HG02884 (cell line): ENCODE measurements around the gene KLHL10.

Source experiments
- ATAC-seq: cut with Tn5 transposase; IDR thresholded peaks from one replicate; pipeline ENCODE4 v1.9.1; 2021; ENCODE audit warnings: mild to moderate bottlenecking, moderate library complexity; ENCODE audit not compliant: unreplicated experiment

KLHL10 gene

DNA sequence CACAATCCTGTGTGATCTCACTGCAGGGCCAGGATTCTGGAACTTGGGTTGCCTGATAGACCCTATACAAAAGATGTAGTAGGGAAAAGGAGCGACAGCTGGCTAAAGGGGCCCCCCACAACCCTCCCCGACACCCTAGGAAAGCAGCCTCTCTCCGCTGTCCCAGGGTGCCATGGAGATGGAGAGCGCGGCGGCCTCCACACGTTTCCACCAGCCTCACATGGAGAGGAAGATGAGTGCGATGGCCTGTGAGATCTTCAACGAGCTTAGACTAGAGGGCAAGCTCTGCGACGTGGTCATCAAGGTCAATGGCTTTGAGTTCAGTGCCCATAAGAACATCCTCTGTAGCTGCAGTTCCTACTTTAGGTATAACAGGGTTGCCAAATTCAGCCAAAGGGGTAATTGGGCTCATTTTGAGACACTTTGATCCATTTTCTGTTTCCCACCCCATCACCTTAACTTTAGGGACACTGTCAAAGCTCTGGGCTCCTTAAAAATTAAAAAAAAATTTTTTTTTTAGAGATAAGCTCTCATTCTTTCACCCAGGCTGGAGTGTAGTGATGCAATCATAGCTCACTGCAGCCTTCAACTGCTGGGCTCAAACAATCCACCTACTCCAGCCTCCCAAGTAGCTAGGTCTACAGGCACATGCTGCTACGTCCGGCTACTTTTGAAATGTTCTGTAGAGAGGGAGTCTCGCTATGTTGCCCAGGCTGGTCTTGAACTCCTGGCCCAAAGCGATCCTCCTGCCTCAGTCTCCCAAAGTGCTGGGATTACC, at the start of gene KLHL10:
Gene KLHL10 (plus strand): TSS at position 65 of the 778 bp plus-strand sequence. CDS start 108 bp downstream, at position 173.
- ATAC-seq, result no peak

DNA sequence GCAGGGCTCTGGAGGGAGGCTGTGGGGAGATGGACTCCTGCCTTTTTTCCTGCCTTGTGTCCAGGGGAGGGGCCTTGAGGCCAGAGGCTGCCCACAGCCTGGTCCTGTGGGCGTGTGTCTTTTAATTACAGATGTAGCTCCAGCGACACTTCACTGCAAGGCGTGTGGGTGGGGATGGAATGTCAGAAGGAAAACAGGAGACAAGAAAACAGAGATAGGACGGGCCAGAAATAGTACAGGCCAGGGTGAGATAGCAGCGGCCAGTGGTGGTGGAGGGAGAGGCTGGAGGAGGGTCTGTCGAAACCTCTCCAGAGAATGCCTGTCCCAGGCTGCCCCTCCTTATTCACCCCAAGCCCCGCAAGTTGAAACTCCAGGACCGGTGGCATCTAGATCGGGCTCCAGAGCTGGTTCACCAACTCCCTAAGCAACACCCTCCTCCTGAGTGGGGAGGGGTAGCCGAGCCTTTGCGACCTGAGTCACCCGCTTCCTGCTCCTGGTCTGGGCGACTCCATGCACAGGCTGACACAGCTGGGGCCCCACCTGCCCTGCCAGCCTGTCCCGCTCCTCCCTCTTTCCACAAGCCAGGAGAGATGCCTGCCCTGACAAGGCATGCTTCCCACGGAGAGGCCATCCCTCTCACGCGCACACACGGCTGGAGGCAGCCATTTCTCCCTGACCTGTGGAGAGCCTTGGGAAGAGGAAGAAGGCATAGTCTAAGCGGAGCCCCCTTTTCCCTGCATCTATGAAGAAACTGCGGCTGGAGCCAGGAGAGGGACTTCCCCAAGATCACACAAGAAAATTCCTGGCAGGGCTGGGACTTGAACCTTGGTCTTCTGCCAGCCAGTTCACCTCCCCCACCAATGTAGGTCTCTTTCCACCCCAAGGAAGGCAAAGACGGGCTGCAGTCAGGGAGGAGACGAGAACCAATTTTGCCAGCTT, 44.5 kb upstream of the KLHL10 start:
- ATAC-seq, result no peak

GRCh38 chr17:41793784-41794539, 43.7 kb upstream of the KLHL10 start:
- ATAC-seq, result no peak

DNA sequence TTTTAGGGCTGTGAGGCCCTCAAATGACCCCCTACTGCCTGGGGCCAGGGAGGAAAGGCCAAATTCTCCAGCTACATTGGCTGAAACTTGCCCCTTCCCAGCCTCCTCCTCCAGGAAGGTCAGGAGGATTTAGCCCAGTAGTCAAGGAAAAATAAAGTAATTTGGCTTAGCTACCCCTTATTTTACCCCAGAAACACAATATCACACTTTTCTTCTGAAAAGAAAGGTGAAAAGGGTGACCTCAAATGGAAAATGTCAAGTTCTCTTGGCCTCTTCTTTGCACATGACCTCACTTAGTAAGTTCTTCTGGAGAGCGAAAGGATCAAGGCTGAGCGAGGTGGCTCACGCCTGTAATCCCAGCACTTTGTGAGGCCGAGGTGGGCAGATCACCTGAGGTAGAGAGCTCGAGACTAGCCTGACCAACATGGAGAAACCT, 43.1 kb upstream of the KLHL10 start:
- no peak for ATAC-seq

DNA sequence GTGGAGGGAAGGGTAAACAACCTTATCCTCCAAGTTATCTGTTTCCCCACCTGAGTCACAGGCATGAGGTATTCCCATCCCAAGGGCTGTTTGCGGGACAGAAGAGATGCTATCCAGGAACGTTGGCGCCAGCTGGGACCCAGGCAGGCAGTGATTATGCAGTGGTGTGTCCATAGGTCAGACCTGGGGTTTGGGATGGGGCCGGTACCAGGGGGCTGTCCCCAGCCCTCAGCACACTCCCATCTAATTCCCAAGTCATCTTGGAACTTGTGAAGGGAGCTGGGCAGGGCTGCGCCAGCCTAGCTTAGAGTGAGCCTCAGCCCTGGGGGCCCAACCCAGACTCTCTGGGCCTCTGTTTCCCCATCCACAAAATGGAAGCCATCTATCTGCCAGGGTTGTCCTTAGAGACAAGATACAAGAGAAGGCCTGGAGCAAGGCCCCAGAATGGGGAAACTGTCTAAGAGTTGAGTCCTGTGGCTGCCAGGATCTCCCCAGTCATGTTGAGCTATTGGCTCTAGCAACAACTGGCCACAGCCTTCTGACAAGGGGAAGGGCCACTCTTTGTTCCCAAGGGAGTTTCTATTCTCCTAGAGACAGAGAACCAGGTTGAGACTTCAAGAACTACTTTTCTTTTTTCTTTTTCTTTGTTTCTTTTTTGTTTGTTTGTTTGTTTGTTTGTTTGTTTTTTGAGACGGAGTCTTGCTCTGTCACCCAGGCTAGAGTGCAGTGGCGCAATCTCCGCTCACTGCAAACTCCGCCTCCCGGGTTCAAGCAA, 41.3 kb upstream of the KLHL10 start:
- no peak for ATAC-seq

- ATAC-seq, result no peak
Measured at GRCh38 chr17:41797377-41797776, 40.2 kb upstream of the KLHL10 start.

DNA sequence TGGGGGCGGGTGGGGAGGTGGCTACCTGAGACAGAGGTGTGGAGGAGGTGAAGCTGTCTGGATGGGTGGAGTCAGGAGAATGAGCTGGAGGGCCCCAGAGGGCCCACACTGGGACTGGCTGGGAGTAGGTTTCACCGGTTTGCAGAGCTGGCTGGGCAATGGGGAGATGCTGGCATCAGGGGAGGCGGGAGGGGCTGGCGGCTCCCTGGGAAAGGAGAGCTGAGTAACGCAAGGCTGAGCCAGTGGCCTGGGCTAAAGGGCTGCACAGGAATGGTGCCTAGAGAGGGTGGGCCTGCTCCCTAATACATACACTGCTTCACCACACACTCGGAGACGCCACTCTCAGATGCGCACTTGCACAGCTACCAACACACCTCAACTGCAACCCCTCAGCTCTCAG, 38.3 kb upstream of the KLHL10 start:
- no peak for ATAC-seq

GRCh38 chr17:41800601-41801373, 36.8 kb upstream of the KLHL10 start:
- no peak for ATAC-seq

GRCh38 chr17:41801374-41802271, 36.0 kb upstream of the KLHL10 start:
- no peak for ATAC-seq

- ATAC-seq, result no peak
Measured at GRCh38 chr17:41803049-41804020, 34.3 kb upstream of the KLHL10 start.

GRCh38 chr17:41806685-41807445, 30.8 kb upstream of the KLHL10 start:
- no peak for ATAC-seq

GRCh38 chr17:41810659-41811548, 26.7 kb upstream of the KLHL10 start:
- ATAC-seq, result no peak

GRCh38 chr17:41811549-41812380, 25.9 kb upstream of the KLHL10 start, which contains the start of gene P3H4:
Gene P3H4, minus strand, starts transcription at chr17:41811949. Its CDS starts 34 bp downstream, at chr17:41811915.
- no peak for ATAC-seq

GRCh38 chr17:41812381-41813151, 25.1 kb upstream of the KLHL10 start, which contains the start of gene FKBP10:
Gene FKBP10, plus strand, starts transcription at chr17:41813004. Its CDS starts 31 bp downstream, at chr17:41813035.
- no peak for ATAC-seq
